GM23338 (cell line): Measurements from ENCODE around the gene NRP2. TPM values are rescaled to one million over a fixed set of nuclear protein-coding genes. Genes with fewer than 3 reads are reported as not detected.

ENCODE experiments used
- ATAC-seq: fragments of 200-7000 bp; cut with Tn5 transposase; 3 replicates; pipeline ENCODE4 v1.9.1; 2020
- DNase-seq: peaks from one replicate; pipeline ENCODE4 v3.0.0-alpha.2; 2015; ENCODE audit warnings: low spot score
- H2AFZ ChIP-seq: fragments of 200-600 bp; sonication (generic); 2 replicates; pipeline ENCODE4 v1.8.0; 2016; ENCODE audit warnings: antibody characterized with exemption, mild to moderate bottlenecking, moderate library complexity
- H3F3A ChIP-seq: fragments of 200-600 bp; sonication (generic); replicated peaks from 2 replicates; pipeline ENCODE4 v1.8.0; 2017; ENCODE audit warnings: antibody characterized with exemption, mixed run types, low read depth
- H3K27ac ChIP-seq: fragments of 200-600 bp; sonication (generic); 2 replicates; pipeline ENCODE4 v1.6.1; 2016; ENCODE audit warnings: low read depth
- H3K27me3 ChIP-seq: fragments of 200-600 bp; sonication (generic); 2 replicates; pipeline ENCODE4 v1.8.0; 2016; ENCODE audit warnings: mild to moderate bottlenecking, mixed run types, moderate library complexity; ENCODE audit not compliant: insufficient read depth
- H3K36me3 ChIP-seq: fragments of 200-600 bp; sonication (generic); 2 replicates; pipeline ENCODE4 v1.8.0; 2016; ENCODE audit warnings: mild to moderate bottlenecking; ENCODE audit not compliant: insufficient read depth
- H3K4me1 ChIP-seq: fragments of 200-600 bp; sonication (generic); 2 replicates; pipeline ENCODE4 v1.8.0; 2016; ENCODE audit warnings: mild to moderate bottlenecking, moderate library complexity; ENCODE audit not compliant: insufficient read depth
- H3K4me2 ChIP-seq: fragments of 200-600 bp; sonication (generic); 2 replicates; pipeline ENCODE4 v1.7.1; 2017; ENCODE audit warnings: mixed run types
- H3K4me3 ChIP-seq: fragments of 200-600 bp; sonication (generic); 2 replicates; pipeline ENCODE4 v1.6.1; 2016; ENCODE audit warnings: mixed run types
- H3K79me2 ChIP-seq: fragments of 200-600 bp; sonication (generic); replicated peaks from 2 replicates; pipeline ENCODE4 v1.8.0; 2017; ENCODE audit warnings: mild to moderate bottlenecking; ENCODE audit not compliant: insufficient read depth
- H3K9me2 ChIP-seq: fragments of 200-600 bp; sonication (generic); 2 replicates; pipeline ENCODE4 v1.8.0; 2017; ENCODE audit not compliant: insufficient read depth
- H4K20me1 ChIP-seq: fragments of 200-600 bp; sonication (generic); replicated peaks from 2 replicates; pipeline ENCODE4 v1.8.0; 2017; ENCODE audit warnings: mild to moderate bottlenecking; ENCODE audit not compliant: insufficient read depth
- H3K27ac Mint-ChIP-seq: 2 replicates; pipeline ENCODE4 v1.8.0; 2020; ENCODE audit warnings: inconsistent platforms, mild to moderate bottlenecking, moderate library complexity, mixed read lengths
- H3K27me3 Mint-ChIP-seq: 3 replicates; pipeline ENCODE4 v1.8.0; 2022; ENCODE audit warnings: low read depth, mild to moderate bottlenecking, moderate library complexity, mixed read lengths, inconsistent platforms; ENCODE audit not compliant: insufficient read depth, poor library complexity
- H3K36me3 Mint-ChIP-seq: 3 replicates; pipeline ENCODE4 v1.8.0; 2021; ENCODE audit warnings: low read depth, mild to moderate bottlenecking, inconsistent platforms, moderate library complexity, mixed read lengths
- H3K4me1 Mint-ChIP-seq: 3 replicates; pipeline ENCODE4 v1.8.0; 2020; ENCODE audit warnings: mild to moderate bottlenecking, inconsistent platforms, mixed read lengths
- H3K4me3 Mint-ChIP-seq: 3 replicates; pipeline ENCODE4 v1.8.0; 2021; ENCODE audit warnings: moderate library complexity, mild to moderate bottlenecking, inconsistent platforms, mixed read lengths
- H3K9me3 Mint-ChIP-seq: 3 replicates; pipeline ENCODE4 v1.8.0; 2020; ENCODE audit warnings: moderate library complexity, mild to moderate bottlenecking, inconsistent platforms, mixed read lengths
- CREB1 ChIP-seq: fragments of 250-450 bp; sonication (Bioruptor Pico); IDR thresholded peaks from 2 replicates; pipeline ENCODE4 v1.5.0; 2020; ENCODE audit warnings: low read depth, mild to moderate bottlenecking, moderate library complexity
- JUNB ChIP-seq: IDR thresholded peaks from one replicate; pipeline ENCODE4 v1.6.1; 2016; ENCODE audit warnings: antibody characterized with exemption; ENCODE audit not compliant: unreplicated experiment
- POLR2AphosphoS5 ChIP-seq: IDR thresholded peaks from 2 replicates; pipeline ENCODE4 v1.6.1; 2016; ENCODE audit warnings: antibody characterized with exemption, low read depth
- ZNF331 ChIP-seq: fragments of 250-450 bp; sonication (Bioruptor Pico); IDR thresholded peaks from 2 replicates; pipeline ENCODE4 v1.5.0; 2020; ENCODE audit warnings: low read depth, mild to moderate bottlenecking, moderate library complexity
- polyA plus RNA-seq: library from polyadenylated mRNA; unstranded; fragments of >200 nt; fragmentation: Nextera tagmentation; extraction: Ambion mirVana; gene quantifications from 2 replicates; pipeline ENCODE4 v1.2.1, GENCODE V29; 2016
- total RNA-seq: library from RNA; depleted of rRNA; stranded (reverse); fragments of >200 nt; shearing (Covaris generic); gene quantifications from 2 replicates; pipeline ENCODE4 v1.2.3, GENCODE V29; 2014
- TF ChIP-seq, protein P1 (sequence below): fragments of 250-450 bp; sonication (Bioruptor Pico); IDR thresholded peaks from 2 replicates; pipeline ENCODE4 v1.5.0; 2020; ENCODE audit warnings: mild to moderate bottlenecking, moderate library complexity

NRP2 gene
- total and polyA plus RNA-seq, 2 experiments from 2014 or later = 18.4 to 22.0 TPM

DNA sequence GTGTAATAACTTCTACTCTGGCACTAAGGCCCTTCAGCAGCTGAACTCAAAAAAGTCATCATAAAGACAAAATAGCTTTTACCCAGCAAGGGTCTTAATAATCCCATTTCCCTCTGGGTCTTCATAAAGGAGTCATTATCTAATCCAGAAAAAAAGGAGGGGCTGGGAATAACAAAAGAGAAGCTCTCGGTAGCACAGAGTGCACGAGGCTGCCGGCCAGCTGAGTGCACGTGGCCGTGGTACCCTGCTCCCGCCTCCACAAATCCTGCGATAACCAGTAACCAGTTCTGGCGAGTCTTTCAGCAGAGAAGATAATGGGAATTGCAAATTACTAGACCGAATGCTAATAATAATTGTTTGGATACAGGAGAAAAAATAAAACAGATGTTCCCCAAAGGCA, 7.5 kb downstream of the NRP2 start:
- no peaks in the 10 kb centered on the region; the same call in 1 of the 2 replicates for H3F3A ChIP-seq
- H4K20me1 ChIP-seq = no peaks in the 10 kb centered on the region
- Mint-ChIP-seq H3K27ac (no peak overlapping the region), H3K9me3 (no peaks in the 10 kb centered on the region; the same call in 2 of the 3 replicates), H3K27me3 (peaks cover 27% of the 10 kb centered on the region), H3K4me3 (no peak overlapping the region), H3K36me3 (peaks cover 5% of the 10 kb centered on the region), H3K4me1 (peaks cover 45% of the 10 kb centered on the region)
- no peak overlapping the region; the same call in 1 of the 2 replicates for H3K4me2 ChIP-seq
- DNase-seq = no peak
- peaks cover 20% of the 10 kb centered on the region for H3K4me1 ChIP-seq
- H3K27me3 ChIP-seq = peaks cover 29% of the 10 kb centered on the region
- no peak overlapping the region for H3K4me3 ChIP-seq
- H3K36me3 ChIP-seq = no peaks in the 10 kb centered on the region
- H2AFZ ChIP-seq = no peak overlapping the region
- no peaks in the 10 kb centered on the region; the same call in 1 of the 2 replicates for H3K9me2 ChIP-seq
- no peak for ATAC-seq
- H3K79me2 ChIP-seq = peaks cover 32% of the 10 kb centered on the region
- no peak overlapping the region for H3K27ac ChIP-seq
- no peak for TF ChIP-seq ZNF331 (CRISPR knock-in tag)
- TF ChIP-seq, protein P1, sequence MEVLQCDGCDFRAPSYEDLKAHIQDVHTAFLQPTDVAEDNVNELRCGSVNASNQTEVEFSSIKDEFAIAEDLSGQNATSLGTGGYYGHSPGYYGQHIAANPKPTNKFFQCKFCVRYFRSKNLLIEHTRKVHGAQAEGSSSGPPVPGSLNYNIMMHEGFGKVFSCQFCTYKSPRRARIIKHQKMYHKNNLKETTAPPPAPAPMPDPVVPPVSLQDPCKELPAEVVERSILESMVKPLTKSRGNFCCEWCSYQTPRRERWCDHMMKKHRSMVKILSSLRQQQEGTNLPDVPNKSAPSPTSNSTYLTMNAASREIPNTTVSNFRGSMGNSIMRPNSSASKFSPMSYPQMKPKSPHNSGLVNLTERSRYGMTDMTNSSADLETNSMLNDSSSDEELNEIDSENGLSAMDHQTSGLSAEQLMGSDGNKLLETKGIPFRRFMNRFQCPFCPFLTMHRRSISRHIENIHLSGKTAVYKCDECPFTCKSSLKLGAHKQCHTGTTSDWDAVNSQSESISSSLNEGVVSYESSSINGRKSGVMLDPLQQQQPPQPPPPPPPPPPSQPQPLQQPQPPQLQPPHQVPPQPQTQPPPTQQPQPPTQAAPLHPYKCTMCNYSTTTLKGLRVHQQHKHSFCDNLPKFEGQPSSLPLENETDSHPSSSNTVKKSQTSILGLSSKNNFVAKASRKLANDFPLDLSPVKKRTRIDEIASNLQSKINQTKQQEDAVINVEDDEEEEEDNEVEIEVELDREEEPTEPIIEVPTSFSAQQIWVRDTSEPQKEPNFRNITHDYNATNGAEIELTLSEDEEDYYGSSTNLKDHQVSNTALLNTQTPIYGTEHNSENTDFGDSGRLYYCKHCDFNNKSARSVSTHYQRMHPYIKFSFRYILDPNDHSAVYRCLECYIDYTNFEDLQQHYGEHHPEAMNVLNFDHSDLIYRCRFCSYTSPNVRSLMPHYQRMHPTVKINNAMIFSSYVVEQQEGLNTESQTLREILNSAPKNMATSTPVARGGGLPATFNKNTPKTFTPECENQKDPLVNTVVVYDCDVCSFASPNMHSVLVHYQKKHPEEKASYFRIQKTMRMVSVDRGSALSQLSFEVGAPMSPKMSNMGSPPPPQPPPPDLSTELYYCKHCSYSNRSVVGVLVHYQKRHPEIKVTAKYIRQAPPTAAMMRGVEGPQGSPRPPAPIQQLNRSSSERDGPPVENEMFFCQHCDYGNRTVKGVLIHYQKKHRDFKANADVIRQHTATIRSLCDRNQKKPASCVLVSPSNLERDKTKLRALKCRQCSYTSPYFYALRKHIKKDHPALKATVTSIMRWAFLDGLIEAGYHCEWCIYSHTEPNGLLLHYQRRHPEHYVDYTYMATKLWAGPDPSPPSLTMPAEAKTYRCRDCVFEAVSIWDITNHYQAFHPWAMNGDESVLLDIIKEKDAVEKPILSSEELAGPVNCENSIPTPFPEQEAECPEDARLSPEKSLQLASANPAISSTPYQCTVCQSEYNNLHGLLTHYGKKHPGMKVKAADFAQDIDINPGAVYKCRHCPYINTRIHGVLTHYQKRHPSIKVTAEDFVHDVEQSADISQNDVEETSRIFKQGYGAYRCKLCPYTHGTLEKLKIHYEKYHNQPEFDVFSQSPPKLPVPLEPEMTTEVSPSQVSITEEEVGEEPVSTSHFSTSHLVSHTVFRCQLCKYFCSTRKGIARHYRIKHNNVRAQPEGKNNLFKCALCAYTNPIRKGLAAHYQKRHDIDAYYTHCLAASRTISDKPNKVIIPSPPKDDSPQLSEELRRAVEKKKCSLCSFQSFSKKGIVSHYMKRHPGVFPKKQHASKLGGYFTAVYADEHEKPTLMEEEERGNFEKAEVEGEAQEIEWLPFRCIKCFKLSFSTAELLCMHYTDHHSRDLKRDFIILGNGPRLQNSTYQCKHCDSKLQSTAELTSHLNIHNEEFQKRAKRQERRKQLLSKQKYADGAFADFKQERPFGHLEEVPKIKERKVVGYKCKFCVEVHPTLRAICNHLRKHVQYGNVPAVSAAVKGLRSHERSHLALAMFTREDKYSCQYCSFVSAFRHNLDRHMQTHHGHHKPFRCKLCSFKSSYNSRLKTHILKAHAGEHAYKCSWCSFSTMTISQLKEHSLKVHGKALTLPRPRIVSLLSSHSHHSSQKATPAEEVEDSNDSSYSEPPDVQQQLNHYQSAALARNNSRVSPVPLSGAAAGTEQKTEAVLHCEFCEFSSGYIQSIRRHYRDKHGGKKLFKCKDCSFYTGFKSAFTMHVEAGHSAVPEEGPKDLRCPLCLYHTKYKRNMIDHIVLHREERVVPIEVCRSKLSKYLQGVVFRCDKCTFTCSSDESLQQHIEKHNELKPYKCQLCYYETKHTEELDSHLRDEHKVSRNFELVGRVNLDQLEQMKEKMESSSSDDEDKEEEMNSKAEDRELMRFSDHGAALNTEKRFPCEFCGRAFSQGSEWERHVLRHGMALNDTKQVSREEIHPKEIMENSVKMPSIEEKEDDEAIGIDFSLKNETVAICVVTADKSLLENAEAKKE = no peak
- no peak for TF ChIP-seq CREB1

GRCh38 chr2:205692104-205692503, 9.8 kb downstream of the NRP2 start:
- DNase-seq (no peak), ATAC-seq (no peak)
- Mint-ChIP-seq H3K4me1 (peaks cover 59% of the 10 kb centered on the region), H3K27ac (no peak overlapping the region), H3K9me3 (no peaks in the 10 kb centered on the region), H3K36me3 (peaks cover under 1% of the 10 kb centered on the region), H3K27me3 (peaks cover 8% of the 10 kb centered on the region), H3K4me3 (no peak overlapping the region)
- no peak overlapping the region for H3K4me2 ChIP-seq
- no peak overlapping the region for H3K27ac ChIP-seq
- no peaks in the 10 kb centered on the region; the same call in 1 of the 2 replicates for H3F3A ChIP-seq
- H4K20me1 ChIP-seq = no peaks in the 10 kb centered on the region
- H3K27me3 ChIP-seq = peaks cover 6% of the 10 kb centered on the region
- no peak overlapping the region for H3K4me3 ChIP-seq
- peaks cover 32% of the 10 kb centered on the region for H3K4me1 ChIP-seq
- no peaks in the 10 kb centered on the region; the same call in 1 of the 2 replicates for H3K9me2 ChIP-seq
- no peak overlapping the region for H2AFZ ChIP-seq
- no peaks in the 10 kb centered on the region for H3K36me3 ChIP-seq
- H3K79me2 ChIP-seq = peaks cover 22% of the 10 kb centered on the region
- TF ChIP-seq CREB1 (no peak), JUNB (no peak), POLR2AphosphoS5 (no peak)
- TF ChIP-seq, protein P1 = no peak
